Mucosa of stomach (tissue), 1 donor: ENCODE results near the gene NPR3.
A peak's percentile ranks its signal among the peaks of the same experiment; 100 is the strongest.

ENCODE experiments used
- H3K27me3 ChIP-seq: one replicate; pipeline ENCODE4 v1.7.0; 2013; ENCODE audit warnings: mild to moderate bottlenecking, low read length; ENCODE audit not compliant: control insufficient read depth, insufficient read depth
- H3K36me3 ChIP-seq: one replicate; pipeline ENCODE4 v1.7.0; 2013; ENCODE audit warnings: low read length; ENCODE audit not compliant: control insufficient read depth, insufficient read depth
- H3K4me1 ChIP-seq: one replicate; pipeline ENCODE4 v1.7.0; 2013; ENCODE audit warnings: mild to moderate bottlenecking, low read length; ENCODE audit not compliant: control insufficient read depth, insufficient read depth
- H3K4me3 ChIP-seq: one replicate; pipeline ENCODE4 v1.7.0; 2013; ENCODE audit warnings: low read length
- H3K9ac ChIP-seq: one replicate; pipeline ENCODE4 v1.7.0; 2013; ENCODE audit warnings: mild to moderate bottlenecking, low read length, moderate library complexity
- H3K9me3 ChIP-seq: one replicate; pipeline ENCODE4 v1.7.0; 2013; ENCODE audit warnings: mild to moderate bottlenecking, low read length, moderate library complexity; ENCODE audit not compliant: control insufficient read depth
- donor health status: Pancreatic carcinoma.

Gene NPR3

GRCh38 chr5:32710550-32711361, at the start of gene NPR3:
TSS of gene NPR3 (plus strand) at chr5:32711321. CDS start at chr5:32711777, 456 bp downstream.
- no peaks in the 10 kb centered on the region for H3K36me3 ChIP-seq
- H3K9me3 ChIP-seq = no peaks in the 10 kb centered on the region
- H3K9ac ChIP-seq = peak within 1 kb of the TSS; percentile 45
- peak within 1 kb of the TSS; percentile 84 for H3K4me3 ChIP-seq
- peaks cover 51% of the 10 kb centered on the region for H3K27me3 ChIP-seq
- peaks cover 4% of the 10 kb centered on the region for H3K4me1 ChIP-seq

- no peaks in the 10 kb centered on the region for H3K4me1 ChIP-seq
- H3K36me3 ChIP-seq = no peaks in the 10 kb centered on the region
- H3K4me3 ChIP-seq = no peak overlapping the region
- no peaks in the 10 kb centered on the region for H3K27me3 ChIP-seq
- H3K9ac ChIP-seq = no peak overlapping the region
- H3K9me3 ChIP-seq = no peaks in the 10 kb centered on the region
These were observed 46.6 kb upstream of the NPR3 start for GRCh38 chr5:32664523-32664922.

GRCh38 chr5:32668552-32668951, 42.6 kb upstream of the NPR3 start:
- H3K9ac ChIP-seq = no peak overlapping the region
- H3K36me3 ChIP-seq = no peaks in the 10 kb centered on the region
- no peaks in the 10 kb centered on the region for H3K27me3 ChIP-seq
- H3K4me3 ChIP-seq = no peak overlapping the region
- no peaks in the 10 kb centered on the region for H3K9me3 ChIP-seq
- H3K4me1 ChIP-seq = no peaks in the 10 kb centered on the region

GRCh38 chr5:32673272-32673671, 37.8 kb upstream of the NPR3 start:
- no peaks in the 10 kb centered on the region for H3K4me1 ChIP-seq

GRCh38 chr5:32677023-32677422, 34.1 kb upstream of the NPR3 start:
- Histone ChIP-seq H3K9me3 (no peaks in the 10 kb centered on the region), H3K36me3 (no peaks in the 10 kb centered on the region), H3K9ac (no peak overlapping the region), H3K4me1 (no peaks in the 10 kb centered on the region), H3K27me3 (no peaks in the 10 kb centered on the region), H3K4me3 (no peak overlapping the region)

More at GRCh38 chr5:32673272-32673671, 37.8 kb upstream of the NPR3 start:
- Histone ChIP-seq H3K9ac (no peak overlapping the region), H3K36me3 (no peaks in the 10 kb centered on the region), H3K4me3 (no peak overlapping the region), H3K9me3 (no peaks in the 10 kb centered on the region), H3K27me3 (no peaks in the 10 kb centered on the region)

GRCh38 chr5:32678472-32678871, 32.6 kb upstream of the NPR3 start:
- Histone ChIP-seq H3K9me3 (no peaks in the 10 kb centered on the region), H3K4me3 (no peak overlapping the region), H3K9ac (no peak overlapping the region), H3K27me3 (no peaks in the 10 kb centered on the region), H3K36me3 (no peaks in the 10 kb centered on the region), H3K4me1 (no peaks in the 10 kb centered on the region)

GRCh38 chr5:32679218-32679617, 31.9 kb upstream of the NPR3 start:
- no peaks in the 10 kb centered on the region for H3K4me1 ChIP-seq

GRCh38 chr5:32680183-32680582, 30.9 kb upstream of the NPR3 start:
- Histone ChIP-seq H3K4me1 (no peaks in the 10 kb centered on the region), H3K4me3 (no peak overlapping the region), H3K9me3 (peaks cover 6% of the 10 kb centered on the region), H3K27me3 (no peaks in the 10 kb centered on the region), H3K36me3 (no peaks in the 10 kb centered on the region), H3K9ac (no peak overlapping the region)

More at GRCh38 chr5:32679218-32679617, 31.9 kb upstream of the NPR3 start:
- no peaks in the 10 kb centered on the region for H3K36me3 ChIP-seq
- H3K9ac ChIP-seq = no peak overlapping the region
- H3K9me3 ChIP-seq = no peaks in the 10 kb centered on the region
- no peak overlapping the region for H3K4me3 ChIP-seq
- H3K27me3 ChIP-seq = no peaks in the 10 kb centered on the region

- Histone ChIP-seq H3K9ac (no peak overlapping the region), H3K36me3 (no peaks in the 10 kb centered on the region), H3K9me3 (peaks cover 6% of the 10 kb centered on the region), H3K4me1 (no peaks in the 10 kb centered on the region), H3K27me3 (no peaks in the 10 kb centered on the region), H3K4me3 (no peak overlapping the region)
These were observed 28.0 kb upstream of the NPR3 start for GRCh38 chr5:32683125-32683524.

- no peak overlapping the region for H3K9ac ChIP-seq
- no peaks in the 10 kb centered on the region for H3K36me3 ChIP-seq
- no peaks in the 10 kb centered on the region for H3K4me1 ChIP-seq
- H3K27me3 ChIP-seq = no peaks in the 10 kb centered on the region
- H3K4me3 ChIP-seq = no peak overlapping the region
- H3K9me3 ChIP-seq = peaks cover 6% of the 10 kb centered on the region
These were observed 26.9 kb upstream of the NPR3 start for GRCh38 chr5:32684260-32684659.

- no peaks in the 10 kb centered on the region for H3K36me3 ChIP-seq
- H3K27me3 ChIP-seq = no peaks in the 10 kb centered on the region
- no peak overlapping the region for H3K9ac ChIP-seq
- H3K4me1 ChIP-seq = no peaks in the 10 kb centered on the region
- H3K9me3 ChIP-seq = peaks cover 6% of the 10 kb centered on the region
- H3K4me3 ChIP-seq = no peak overlapping the region
These were observed 24.2 kb upstream of the NPR3 start for GRCh38 chr5:32686799-32687498.

- Histone ChIP-seq H3K9me3 (peaks cover 6% of the 10 kb centered on the region), H3K36me3 (no peaks in the 10 kb centered on the region), H3K4me3 (no peak overlapping the region), H3K9ac (no peak overlapping the region), H3K27me3 (no peaks in the 10 kb centered on the region), H3K4me1 (no peaks in the 10 kb centered on the region)
These were observed 23.7 kb upstream of the NPR3 start for GRCh38 chr5:32687499-32687831.
